Panc1 (cell line): ENCODE results near the gene ZCCHC13. TPM values are rescaled to one million over a fixed set of nuclear protein-coding genes. Genes with fewer than 3 reads are reported as not detected.

ENCODE experiments used
- ATAC-seq: fragments of 200-7000 bp; cut with Tn5 transposase; 2 replicates; pipeline ENCODE4 v1.9.1; 2020; ENCODE audit warnings: mild to moderate bottlenecking, moderate library complexity
- BruUV-seq: library from RNA; stranded (reverse); fragments of 400-500 nt; replicated peaks from 2 replicates; lab custom pipeline; 2021; lab: Mats Ljungman, UMichigan
- CTCF ChIA-PET: fragments of 300-600 bp; sonication (Branson Sonifier 250); formaldehyde crosslinking; loops from one replicate; lab custom pipeline; 2022; ENCODE audit warnings: antibody characterized with exemption; lab: Charles Lee
- POLR2A ChIA-PET: fragments of 300-600 bp; sonication (Branson Sonifier 250); formaldehyde crosslinking; loops from one replicate; lab custom pipeline; 2022; ENCODE audit warnings: antibody characterized with exemption; lab: Charles Lee
- DNase-seq: peaks from one replicate; pipeline ENCODE4 v3.0.0-alpha.2; 2010; ENCODE audit warnings: low read depth, low spot score
- H3K27ac ChIP-seq: 2 replicates; pipeline ENCODE4 v1.5.1; 2011; ENCODE audit warnings: mild to moderate bottlenecking, low read length, inconsistent platforms
- H3K27me3 ChIP-seq: fragments of 200-500 bp; sonication (Bioruptor generic); 2 replicates; pipeline ENCODE4 v1.6.0; 2014; ENCODE audit warnings: low read length, inconsistent platforms; ENCODE audit not compliant: control insufficient read depth, insufficient read depth
- H3K36me3 ChIP-seq: fragments of 200-500 bp; sonication (Bioruptor generic); 2 replicates; pipeline ENCODE4 v1.5.1; 2014; ENCODE audit warnings: inconsistent platforms, mild to moderate bottlenecking, low read length, moderate library complexity; ENCODE audit not compliant: control insufficient read depth, insufficient read depth
- H3K4me1 ChIP-seq: 2 replicates; pipeline ENCODE4 v1.5.1; 2011; ENCODE audit warnings: inconsistent platforms, mild to moderate bottlenecking, low read length, moderate library complexity; ENCODE audit not compliant: control insufficient read depth, insufficient read depth
- H3K4me3 ChIP-seq, 2 experiments: 2 replicates each; pipeline ENCODE4 v1.5.1; 2011 to 2012; ENCODE audit warnings: low read depth in 2 of 2, low read length in 2 of 2, mild to moderate bottlenecking in 2 of 2, inconsistent platforms in 1 of 2, moderate library complexity in 1 of 2
- H3K9me3 ChIP-seq: fragments of 200-500 bp; sonication (Bioruptor generic); 2 replicates; pipeline ENCODE4 v1.5.1; 2014; ENCODE audit warnings: low read depth, mild to moderate bottlenecking, inconsistent platforms, low read length, moderate library complexity; ENCODE audit not compliant: control insufficient read depth, insufficient read depth
- POLR2AphosphoS5 ChIP-seq: IDR thresholded peaks from 2 replicates; pipeline ENCODE4 v1.6.1; 2012; ENCODE audit warnings: mild to moderate bottlenecking, low read depth, low read length, moderate library complexity
- SIN3A ChIP-seq: IDR thresholded peaks from 2 replicates; pipeline ENCODE4 v1.6.1; 2012; ENCODE audit warnings: low read depth, mild to moderate bottlenecking, low read length, moderate library complexity, borderline replicate concordance; ENCODE audit not compliant: insufficient read depth
- TCF7L2 ChIP-seq: IDR thresholded peaks from 2 replicates; pipeline ENCODE4 v1.6.1; 2011; ENCODE audit warnings: mild to moderate bottlenecking, low read depth, low read length, inconsistent platforms
- in situ Hi-C: cut with HindIII; loops from 2 replicates; pipeline ENCODE4 v1.10.0; 2016; ENCODE audit warnings: low sequenced_read_pairs, low pct_unique_long_range_greater_than_20kb
- intact Hi-C: fragments of 100-400 bp; cut with micrococcal nuclease; formaldehyde crosslinking; loops from one replicate; pipeline ENCODE4 v1.10.0; 2022; ENCODE audit not compliant: unreplicated experiment
- total RNA-seq: library from RNA; stranded (reverse); gene quantifications from one replicate; pipeline ENCODE4 v1.2.1, GENCODE V29; 2021; ENCODE audit not compliant: unreplicated experiment
- TF ChIP-seq, protein P1 (sequence below): fragments of 450-650 bp; IDR thresholded peaks from 2 replicates; pipeline ENCODE4 v1.5.1; 2017; ENCODE audit warnings: mild to moderate bottlenecking
- TF ChIP-seq, protein P2 (sequence below), 2 experiments: IDR thresholded peaks; 2 replicates each; pipeline ENCODE4 v1.6.1; 2011 to 2012; ENCODE audit warnings: low read depth in 2 of 2, control low read depth in 1 of 2, low read length in 1 of 2, mild to moderate bottlenecking in 1 of 2, moderate library complexity in 1 of 2; ENCODE audit not compliant: insufficient read depth in 1 of 2

ZCCHC13 gene
- total RNA-seq, 1 experiment from 2014 or later, result not detected

DNA sequence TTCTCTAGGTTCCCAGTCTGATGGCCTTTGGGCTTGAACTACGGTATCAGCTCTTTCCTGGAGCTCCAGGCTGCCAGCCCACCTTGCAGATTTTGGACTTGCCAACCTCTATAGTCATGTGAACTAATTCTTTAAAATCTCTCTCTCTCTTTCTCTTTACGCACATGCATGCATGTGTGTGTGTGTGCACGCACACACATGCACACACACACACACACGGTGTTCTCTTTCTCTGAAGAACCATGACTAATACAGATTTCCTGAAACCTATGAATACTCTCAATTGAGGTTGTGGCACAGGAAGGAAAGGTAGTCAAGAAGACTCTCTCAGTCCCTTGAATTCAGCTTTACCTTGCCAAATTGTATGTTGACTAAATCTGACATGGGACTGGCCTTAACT lies 6.2 kb upstream of the ZCCHC13 start:
- Histone ChIP-seq H3K27me3 (no peaks in the 10 kb centered on the region), H3K27ac (no peak overlapping the region), H3K36me3 (no peaks in the 10 kb centered on the region), H3K4me1 (0 out of 2 replicates have a peak, but pooled peaks cover 2% of the 10 kb centered on the region), H3K4me3 (no peak overlapping the region), H3K9me3 (no peaks in the 10 kb centered on the region)
- no peak for TF ChIP-seq TCF7L2
- TF ChIP-seq, protein P1, sequence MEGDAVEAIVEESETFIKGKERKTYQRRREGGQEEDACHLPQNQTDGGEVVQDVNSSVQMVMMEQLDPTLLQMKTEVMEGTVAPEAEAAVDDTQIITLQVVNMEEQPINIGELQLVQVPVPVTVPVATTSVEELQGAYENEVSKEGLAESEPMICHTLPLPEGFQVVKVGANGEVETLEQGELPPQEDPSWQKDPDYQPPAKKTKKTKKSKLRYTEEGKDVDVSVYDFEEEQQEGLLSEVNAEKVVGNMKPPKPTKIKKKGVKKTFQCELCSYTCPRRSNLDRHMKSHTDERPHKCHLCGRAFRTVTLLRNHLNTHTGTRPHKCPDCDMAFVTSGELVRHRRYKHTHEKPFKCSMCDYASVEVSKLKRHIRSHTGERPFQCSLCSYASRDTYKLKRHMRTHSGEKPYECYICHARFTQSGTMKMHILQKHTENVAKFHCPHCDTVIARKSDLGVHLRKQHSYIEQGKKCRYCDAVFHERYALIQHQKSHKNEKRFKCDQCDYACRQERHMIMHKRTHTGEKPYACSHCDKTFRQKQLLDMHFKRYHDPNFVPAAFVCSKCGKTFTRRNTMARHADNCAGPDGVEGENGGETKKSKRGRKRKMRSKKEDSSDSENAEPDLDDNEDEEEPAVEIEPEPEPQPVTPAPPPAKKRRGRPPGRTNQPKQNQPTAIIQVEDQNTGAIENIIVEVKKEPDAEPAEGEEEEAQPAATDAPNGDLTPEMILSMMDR, result no peak
- TF ChIP-seq POLR2AphosphoS5, result no peak
- TF ChIP-seq, protein P2, sequence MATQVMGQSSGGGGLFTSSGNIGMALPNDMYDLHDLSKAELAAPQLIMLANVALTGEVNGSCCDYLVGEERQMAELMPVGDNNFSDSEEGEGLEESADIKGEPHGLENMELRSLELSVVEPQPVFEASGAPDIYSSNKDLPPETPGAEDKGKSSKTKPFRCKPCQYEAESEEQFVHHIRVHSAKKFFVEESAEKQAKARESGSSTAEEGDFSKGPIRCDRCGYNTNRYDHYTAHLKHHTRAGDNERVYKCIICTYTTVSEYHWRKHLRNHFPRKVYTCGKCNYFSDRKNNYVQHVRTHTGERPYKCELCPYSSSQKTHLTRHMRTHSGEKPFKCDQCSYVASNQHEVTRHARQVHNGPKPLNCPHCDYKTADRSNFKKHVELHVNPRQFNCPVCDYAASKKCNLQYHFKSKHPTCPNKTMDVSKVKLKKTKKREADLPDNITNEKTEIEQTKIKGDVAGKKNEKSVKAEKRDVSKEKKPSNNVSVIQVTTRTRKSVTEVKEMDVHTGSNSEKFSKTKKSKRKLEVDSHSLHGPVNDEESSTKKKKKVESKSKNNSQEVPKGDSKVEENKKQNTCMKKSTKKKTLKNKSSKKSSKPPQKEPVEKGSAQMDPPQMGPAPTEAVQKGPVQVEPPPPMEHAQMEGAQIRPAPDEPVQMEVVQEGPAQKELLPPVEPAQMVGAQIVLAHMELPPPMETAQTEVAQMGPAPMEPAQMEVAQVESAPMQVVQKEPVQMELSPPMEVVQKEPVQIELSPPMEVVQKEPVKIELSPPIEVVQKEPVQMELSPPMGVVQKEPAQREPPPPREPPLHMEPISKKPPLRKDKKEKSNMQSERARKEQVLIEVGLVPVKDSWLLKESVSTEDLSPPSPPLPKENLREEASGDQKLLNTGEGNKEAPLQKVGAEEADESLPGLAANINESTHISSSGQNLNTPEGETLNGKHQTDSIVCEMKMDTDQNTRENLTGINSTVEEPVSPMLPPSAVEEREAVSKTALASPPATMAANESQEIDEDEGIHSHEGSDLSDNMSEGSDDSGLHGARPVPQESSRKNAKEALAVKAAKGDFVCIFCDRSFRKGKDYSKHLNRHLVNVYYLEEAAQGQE (IDR thresholded peaks at IDR 0.05; ENCODE audit: insufficient read depth in 1 of 2, low read depth in 2 of 2, low read length in 1 of 2), result no peak
- TF ChIP-seq SIN3A, result no peak
- intact Hi-C loops, result no loop called here
- ATAC-seq (no peak), DNase-seq (no peak)
- ChIA-PET POLR2A (no interaction called here), CTCF (no interaction called here)
- in situ Hi-C loops, result no loop called here
- BruUV-seq, result no TSS peak

DNA sequence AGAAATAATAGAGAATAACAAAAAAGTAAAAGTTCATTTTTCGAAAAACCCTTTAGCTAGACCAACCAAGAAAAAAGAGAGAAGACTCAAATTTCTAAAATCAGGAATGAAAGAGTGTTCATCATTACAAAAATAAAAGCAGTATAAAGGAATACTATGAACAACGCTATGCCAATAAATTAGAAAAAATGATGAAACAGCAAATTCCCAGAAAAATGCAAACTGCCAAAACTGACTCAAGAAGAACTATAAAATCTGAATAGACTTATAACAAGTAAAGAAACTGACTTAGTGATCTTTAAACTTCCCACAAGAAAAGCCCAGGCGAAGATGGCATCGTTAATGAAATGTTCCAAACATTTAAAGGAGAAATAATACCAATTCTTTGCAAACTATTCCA lies 3.1 kb upstream of the ZCCHC13 start:
- in situ Hi-C loops, result no loop called here
- DNase-seq, result no peak
- intact Hi-C loops, result no loop called here
- H3K9me3 ChIP-seq, result no peaks in the 10 kb centered on the region
- no peak overlapping the region for H3K4me3 ChIP-seq
- no peak for ATAC-seq
- ChIA-PET CTCF (no interaction called here), POLR2A (no interaction called here)
- TF ChIP-seq, protein P1, result no peak
- TF ChIP-seq SIN3A (no peak), TCF7L2 (no peak), POLR2AphosphoS5 (no peak)
- TF ChIP-seq, protein P2 (IDR thresholded peaks at IDR 0.05; ENCODE audit: insufficient read depth in 1 of 2, low read depth in 2 of 2, low read length in 1 of 2), result no peak
- BruUV-seq, result no TSS peak
- H3K27me3 ChIP-seq, result no peaks in the 10 kb centered on the region
- H3K4me1 ChIP-seq, result no peaks in the 10 kb centered on the region
- H3K36me3 ChIP-seq, result no peaks in the 10 kb centered on the region
- H3K27ac ChIP-seq, result no peak overlapping the region
